HG03469 (cell line): ENCODE results near the gene LRRC3B.
"Not testable (repeated sequence)": the region's sequence is repeated elsewhere in the genome, so short reads cannot be mapped to it uniquely, and the experiment has no call there.

ENCODE experiments used
- ATAC-seq: cut with Tn5 transposase; IDR thresholded peaks from one replicate; pipeline ENCODE4 v1.9.1; 2021; ENCODE audit warnings: mild to moderate bottlenecking, moderate library complexity, moderate number of reproducible peaks; ENCODE audit not compliant: unreplicated experiment

The LRRC3B gene

GRCh38 chr3:26622621-26623418 is at the start of gene LRRC3B:
TSS of gene LRRC3B (plus strand) at chr3:26622772. CDS start at chr3:26709673, 86,901 bp downstream.
- no peak for ATAC-seq

- no peak for ATAC-seq
These were observed 47.8 kb upstream of the LRRC3B start for GRCh38 chr3:26574766-26575165.

GRCh38 chr3:26579116-26579515 is 43.5 kb upstream of the LRRC3B start:
- ATAC-seq: no peak

GRCh38 chr3:26587571-26587970 is 35.0 kb upstream of the LRRC3B start:
- ATAC-seq: no peak

- no peak for ATAC-seq
These were observed 33.6 kb upstream of the LRRC3B start for GRCh38 chr3:26588931-26589330.

- ATAC-seq: no peak
These were observed 32.9 kb upstream of the LRRC3B start for GRCh38 chr3:26589678-26590077.

- ATAC-seq: no peak
These were observed 31.6 kb upstream of the LRRC3B start for GRCh38 chr3:26590919-26591484.

GRCh38 chr3:26591926-26592325 is 30.6 kb upstream of the LRRC3B start:
- no peak for ATAC-seq

- ATAC-seq: no peak
These were observed 30.1 kb upstream of the LRRC3B start for GRCh38 chr3:26592451-26592850.

- ATAC-seq: no peak
These were observed 26.2 kb upstream of the LRRC3B start for GRCh38 chr3:26596335-26596734.

- not testable (repeated sequence) for ATAC-seq
These were observed 19.3 kb upstream of the LRRC3B start for GRCh38 chr3:26603311-26603710.

- ATAC-seq: not testable (repeated sequence)
These were observed 18.8 kb upstream of the LRRC3B start for GRCh38 chr3:26603771-26604170.

- ATAC-seq: no peak
These were observed 8.4 kb upstream of the LRRC3B start for GRCh38 chr3:26614006-26614685.

- no peak for ATAC-seq
These were observed 1.4 kb upstream of the LRRC3B start for GRCh38 chr3:26621176-26621575.

GRCh38 chr3:26621906-26622620 is 509 bp upstream of the LRRC3B start:
- ATAC-seq: no peak

- ATAC-seq: no peak
These were observed 1.0 kb downstream of the LRRC3B start for GRCh38 chr3:26623419-26624208.

GRCh38 chr3:26624209-26624765 is 1.7 kb downstream of the LRRC3B start:
- ATAC-seq: no peak

- ATAC-seq: no peak
These were observed 2.6 kb downstream of the LRRC3B start for GRCh38 chr3:26625187-26625586.

GRCh38 chr3:26627080-26627479 is 4.5 kb downstream of the LRRC3B start:
- ATAC-seq: no peak

GRCh38 chr3:26628915-26629314 is 6.3 kb downstream of the LRRC3B start:
- ATAC-seq: no peak
